Measurements from ENCODE around the gene INHA.

GRCh38 chr2:219591091-219591490 is 19.0 kb downstream of the INHA start:
- no peak for TF ChIP-seq EZH2 (IDR thresholded peaks at IDR 0.05)
- no peak for TF ChIP-seq CEBPB (IDR thresholded peaks at IDR 0.05; ENCODE audit: low read depth)
- no peak for TF ChIP-seq CTCF (IDR thresholded peaks at IDR 0.05 in 2 of 3, conservative IDR thresholded peaks at IDR 0.05 in 1 of 3; ENCODE audit: borderline replicate concordance in 1 of 3, insufficient read depth in 1 of 3, low read depth in 2 of 3, low read length in 2 of 3)
- TF ChIP-seq POLR2AphosphoS5 (IDR thresholded peaks at IDR 0.05; ENCODE audit: low read depth, low read length): no peak
- no peak for TF ChIP-seq SRF (IDR thresholded peaks at IDR 0.05; ENCODE audit: low read depth)
- TF ChIP-seq SP1 (IDR thresholded peaks at IDR 0.05; ENCODE audit: low read depth): no peak
- no peak for TF ChIP-seq MAX (IDR thresholded peaks at IDR 0.05)
- TF ChIP-seq ZFX (IDR thresholded peaks at IDR 0.05): no peak
- no peak for TF ChIP-seq RAD21 (IDR thresholded peaks at IDR 0.05; ENCODE audit: low read depth)
- TF ChIP-seq SIN3A (IDR thresholded peaks at IDR 0.05; ENCODE audit: low read depth): no peak
- TF ChIP-seq REST (IDR thresholded peaks at IDR 0.05; ENCODE audit: low read depth): no peak
- TF ChIP-seq EGR1 (IDR thresholded peaks at IDR 0.05; ENCODE audit: low read depth): no peak
- no peak for TF ChIP-seq TCF7L2 (IDR thresholded peaks at IDR 0.05; ENCODE audit: borderline replicate concordance, extremely low read depth, insufficient read depth, insufficient read length)

All from HCT116 (cell line).